Right cardiac atrium (tissue), 5 donors: ENCODE results near the gene NKG7. TPM values are rescaled to one million over a fixed set of nuclear protein-coding genes. Genes with fewer than 3 reads are reported as not detected.

ENCODE experiments used
- ATAC-seq, 2 donors: fragments of 200-7000 bp; cut with Tn5 transposase; one replicate each; pipeline versions ENCODE4 v1.8.0 to v1.9.1; 2020; ENCODE audit warnings: moderate library complexity in 2 of 2, mild to moderate bottlenecking in 1 of 2
- DNase-seq, 3 donors: peaks; one replicate each; pipeline ENCODE4 v3.0.0-alpha.2; 2020
- H3K27ac ChIP-seq: one replicate; pipeline ENCODE4 v1.5.1; 2013; ENCODE audit warnings: mild to moderate bottlenecking, low read length, control low read depth, moderate library complexity
- H3K27me3 ChIP-seq: one replicate; pipeline ENCODE4 v1.6.1; 2013; ENCODE audit not compliant: control insufficient read depth, insufficient read depth
- H3K4me1 ChIP-seq: one replicate; pipeline ENCODE4 v1.6.1; 2013; ENCODE audit warnings: low read length; ENCODE audit not compliant: control insufficient read depth, insufficient read depth
- H3K4me3 ChIP-seq: one replicate; pipeline ENCODE4 v1.5.1; 2013; ENCODE audit warnings: low read length, control low read depth
- H3K9me3 ChIP-seq: one replicate; pipeline ENCODE4 v1.6.1; 2013; ENCODE audit warnings: low read length; ENCODE audit not compliant: control insufficient read depth
- WGBS: extraction: QIAGEN DNeasy Blood & Tissue Kit; methylation state at CpG from one replicate; pipeline ENCODE4 v1.1.7; 2013; 5-methylcytosine and 5-hydroxymethylcytosine counted together
- intact Hi-C, 4 donors: fragments of 100-400 bp; cut with DNase I; formaldehyde crosslinking; loops; one replicate each; pipeline versions ENCODE4 v1.11.0 to v1.14.0; 2022 to 2023
- polyA plus RNA-seq: library from polyadenylated mRNA; stranded (reverse); fragments of 200-250 nt; gene quantifications from one replicate; pipeline ENCODE4 v1.2.3, GENCODE V29; 2013
- total RNA-seq, 4 donors: library from RNA; stranded (reverse); fragmentation: NEBNext Ultra II Directional; extraction: Animal tissue kit (Norgen Biotek cat#: 25700); gene quantifications; one replicate each; pipeline ENCODE4 v1.2.1, GENCODE V29; 2021
- donor health status: healthy with polysubstance abuse.
- donor health status: DM: no; HTN: yes; CAD: no.
- donor health status: DM: no; HTN: no; CAD: no.
- donor health status: DM: no; HTN: yes; CAD: no; lungs with severe emphysema.
- donor health status: DM: yes; HTN: yes; CAD: no.

Gene NKG7
- total and polyA plus RNA-seq, 5 donors, result 0.89 to 3.1 (median 1.7) TPM

GRCh38 chr19:51341976-51342580, 30.4 kb downstream of the NKG7 start, which contains the start of gene VSIG10L:
VSIG10L (minus strand) TSS chr19:51342139; CDS start chr19:51342124, 15 bp downstream.
- H3K27me3 ChIP-seq, result no peaks in the 10 kb centered on the region
- intact Hi-C loops, result no loop called here
- WGBS, result 46% methylated on average over 3 of the region's 3 CpGs
- H3K4me1 ChIP-seq, result no peaks in the 10 kb centered on the region
- no peak for ATAC-seq
- DNase-seq, result peak in 1 of 3 donors; percentile 32
- no peak within 1 kb of the TSS for H3K27ac ChIP-seq
- H3K9me3 ChIP-seq, result no peaks in the 10 kb centered on the region
- no peak within 1 kb of the TSS for H3K4me3 ChIP-seq

- H3K4me3 ChIP-seq, result no peak overlapping the region
- intact Hi-C loops, result no loop called here
- 92% methylated on average over 18 of the region's 18 CpGs for WGBS
- H3K9me3 ChIP-seq, result no peaks in the 10 kb centered on the region
- H3K27ac ChIP-seq, result no peak overlapping the region
- DNase-seq (peak in 1 of 3 donors; percentile 58), ATAC-seq (no peak)
- no peaks in the 10 kb centered on the region for H3K27me3 ChIP-seq
- H3K4me1 ChIP-seq, result no peaks in the 10 kb centered on the region
Measured at GRCh38 chr19:51341066-51341465, 31.4 kb downstream of the NKG7 start.

GRCh38 chr19:51339687-51340656, 32.5 kb downstream of the NKG7 start:
- DNase-seq (peak; percentile 99 to 100 (median 100)), ATAC-seq (peak; percentile 97)

GRCh38 chr19:51339313-51339686, 33.2 kb downstream of the NKG7 start:
- no peak for DNase-seq
- intact Hi-C loops, result loop anchor here in 1 of 4 donors (1.0 to 10.0 kb wide), 3 partner anchors 27 to 316 kb away; partner anchors contain the start of genes C19orf84 and ETFB
- Histone ChIP-seq H3K4me3 (peak overlapping the region; percentile 62), H3K9me3 (no peaks in the 10 kb centered on the region), H3K27ac (peak overlapping the region; percentile 14), H3K4me1 (no peaks in the 10 kb centered on the region), H3K27me3 (no peaks in the 10 kb centered on the region)
- WGBS, result under 1% methylated on average over 10 of the region's 10 CpGs
- no peak for ATAC-seq

More at GRCh38 chr19:51339687-51340656, 32.5 kb downstream of the NKG7 start:
- 2% methylated on average over 107 of the region's 107 CpGs for WGBS
- Histone ChIP-seq H3K27me3 (no peaks in the 10 kb centered on the region), H3K4me3 (peak overlapping the region; percentile 62), H3K9me3 (no peaks in the 10 kb centered on the region), H3K4me1 (no peaks in the 10 kb centered on the region), H3K27ac (peak overlapping the region; percentile 14)
- intact Hi-C loops, result loop anchor here in 1 of 4 donors (1.0 to 10.0 kb wide), 3 partner anchors 26 to 315 kb away; partner anchors contain the start of genes C19orf84 and ETFB

- no peaks in the 10 kb centered on the region for H3K9me3 ChIP-seq
- no peaks in the 10 kb centered on the region for H3K27me3 ChIP-seq
- peak overlapping the region; percentile 62 for H3K4me3 ChIP-seq
- intact Hi-C loops, result loop anchor here in 1 of 4 donors (1.0 to 10.0 kb wide), 3 partner anchors 28 to 316 kb away; partner anchors contain the start of genes C19orf84 and ETFB
- WGBS, result 4% methylated on average over 43 of the region's 43 CpGs
- ATAC-seq, result peak; percentile 78 to 83
- H3K27ac ChIP-seq, result no peak overlapping the region
- H3K4me1 ChIP-seq, result no peaks in the 10 kb centered on the region
- DNase-seq, result peak; percentile 88 to 95 (median 93)
Measured at GRCh38 chr19:51338563-51339312, 33.7 kb downstream of the NKG7 start.

- ATAC-seq (no peak), DNase-seq (peak in 1 of 3 donors; percentile 45)
- no peaks in the 10 kb centered on the region for H3K4me1 ChIP-seq
- no peak overlapping the region for H3K27ac ChIP-seq
- intact Hi-C loops, result loop anchor here in 1 of 4 donors (10.0 kb wide), 2 partner anchors 57 to 317 kb away; partner anchors contain the start of gene C19orf84
- no peaks in the 10 kb centered on the region for H3K27me3 ChIP-seq
- WGBS, result 83% methylated on average over 19 of the region's 19 CpGs
- H3K4me3 ChIP-seq, result no peak overlapping the region
- no peaks in the 10 kb centered on the region for H3K9me3 ChIP-seq
Measured at GRCh38 chr19:51337861-51338562, 34.4 kb downstream of the NKG7 start.

- Histone ChIP-seq H3K9me3 (no peaks in the 10 kb centered on the region), H3K4me1 (no peaks in the 10 kb centered on the region), H3K4me3 (no peak overlapping the region), H3K27ac (no peak overlapping the region), H3K27me3 (no peaks in the 10 kb centered on the region)
- no peak for ATAC-seq
- intact Hi-C loops, result loop anchor here in 1 of 4 donors (10.0 kb wide), 2 partner anchors 58 to 318 kb away; partner anchors contain the start of gene C19orf84
- peak in 1 of 3 donors; percentile 46 for DNase-seq
- 95% methylated on average over 13 of the region's 13 CpGs for WGBS
Measured at GRCh38 chr19:51337141-51337860, 35.2 kb downstream of the NKG7 start.

GRCh38 chr19:51333836-51334460, 38.5 kb downstream of the NKG7 start:
- Histone ChIP-seq H3K9me3 (no peaks in the 10 kb centered on the region), H3K4me1 (no peaks in the 10 kb centered on the region), H3K27me3 (no peaks in the 10 kb centered on the region), H3K4me3 (no peak overlapping the region), H3K27ac (no peak overlapping the region)
- intact Hi-C loops, result loop anchor here in 1 of 4 donors (10.0 kb wide), 2 partner anchors 61 to 321 kb away; partner anchors contain the start of gene C19orf84
- ATAC-seq (no peak), DNase-seq (peak in 1 of 3 donors; percentile 29)
- WGBS, result 90% methylated on average over 13 of the region's 13 CpGs

GRCh38 chr19:51331716-51332115, 40.7 kb downstream of the NKG7 start:
- H3K27me3 ChIP-seq, result no peaks in the 10 kb centered on the region

More at GRCh38 chr19:51331716-51332115, 40.7 kb downstream of the NKG7 start:
- no peaks in the 10 kb centered on the region for H3K9me3 ChIP-seq
- DNase-seq (no peak), ATAC-seq (no peak)
- no peak overlapping the region for H3K27ac ChIP-seq
- 91% methylated on average over 6 of the region's 6 CpGs for WGBS
- intact Hi-C loops, result loop anchor here in 1 of 4 donors (10.0 kb wide), 2 partner anchors 63 to 323 kb away; partner anchors contain the start of gene C19orf84
- H3K4me3 ChIP-seq, result no peak overlapping the region
- no peaks in the 10 kb centered on the region for H3K4me1 ChIP-seq
